Measurements from ENCODE around the gene AQP2.
A peak's percentile ranks its signal among the peaks of the same experiment; 100 is the strongest.

The AQP2 gene

DNA sequence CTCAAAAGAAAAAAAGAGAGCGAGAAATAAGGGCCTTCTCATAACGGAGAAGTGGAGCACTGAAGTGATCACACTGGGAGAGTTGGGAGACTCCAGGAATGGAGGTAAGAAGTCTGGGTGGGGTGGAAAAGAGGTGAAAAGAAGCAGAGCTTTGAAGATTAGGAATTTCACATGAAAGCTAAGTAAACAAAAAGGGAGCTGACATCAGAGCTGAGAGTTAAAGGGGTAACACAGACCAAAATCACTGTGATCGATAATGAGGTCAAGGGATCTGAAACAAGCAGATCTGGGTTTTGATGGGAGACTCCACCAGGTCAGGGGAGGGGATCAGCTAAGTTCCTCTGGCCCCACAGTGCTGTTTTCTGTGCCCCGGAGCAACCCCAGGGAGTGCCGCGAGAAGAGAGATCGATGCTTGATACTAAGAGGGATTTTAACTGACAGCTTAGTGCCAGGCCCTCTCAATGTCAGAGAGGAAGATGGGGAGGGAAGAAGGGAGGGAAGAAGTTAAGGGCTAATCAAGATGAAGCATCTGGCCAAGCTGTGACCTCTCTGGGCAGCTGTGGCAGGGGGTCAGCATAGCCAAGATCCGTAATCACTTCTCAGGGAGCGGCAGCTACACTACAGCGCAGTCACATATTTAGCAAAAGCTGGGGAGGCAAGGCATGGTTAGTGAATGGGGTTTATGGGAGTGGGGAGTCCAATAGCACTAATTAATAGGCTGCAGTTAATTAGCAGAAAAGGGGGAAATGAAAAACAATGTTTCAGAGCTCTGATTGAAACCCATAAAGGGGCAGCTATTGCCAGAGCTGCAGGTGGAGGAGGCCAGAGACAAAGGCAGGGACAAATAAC, 30.2 kb downstream of the AQP2 start:
- TF ChIP-seq GATA2 (IDR thresholded peaks at IDR 0.05; ENCODE audit: low read depth, low read length) (peak; percentile 62), GATA3 (IDR thresholded peaks at IDR 0.05; ENCODE audit: low read depth, low read length) (0 out of 2 replicates have a peak, but pooled peaks have one; percentile 36)

DNA sequence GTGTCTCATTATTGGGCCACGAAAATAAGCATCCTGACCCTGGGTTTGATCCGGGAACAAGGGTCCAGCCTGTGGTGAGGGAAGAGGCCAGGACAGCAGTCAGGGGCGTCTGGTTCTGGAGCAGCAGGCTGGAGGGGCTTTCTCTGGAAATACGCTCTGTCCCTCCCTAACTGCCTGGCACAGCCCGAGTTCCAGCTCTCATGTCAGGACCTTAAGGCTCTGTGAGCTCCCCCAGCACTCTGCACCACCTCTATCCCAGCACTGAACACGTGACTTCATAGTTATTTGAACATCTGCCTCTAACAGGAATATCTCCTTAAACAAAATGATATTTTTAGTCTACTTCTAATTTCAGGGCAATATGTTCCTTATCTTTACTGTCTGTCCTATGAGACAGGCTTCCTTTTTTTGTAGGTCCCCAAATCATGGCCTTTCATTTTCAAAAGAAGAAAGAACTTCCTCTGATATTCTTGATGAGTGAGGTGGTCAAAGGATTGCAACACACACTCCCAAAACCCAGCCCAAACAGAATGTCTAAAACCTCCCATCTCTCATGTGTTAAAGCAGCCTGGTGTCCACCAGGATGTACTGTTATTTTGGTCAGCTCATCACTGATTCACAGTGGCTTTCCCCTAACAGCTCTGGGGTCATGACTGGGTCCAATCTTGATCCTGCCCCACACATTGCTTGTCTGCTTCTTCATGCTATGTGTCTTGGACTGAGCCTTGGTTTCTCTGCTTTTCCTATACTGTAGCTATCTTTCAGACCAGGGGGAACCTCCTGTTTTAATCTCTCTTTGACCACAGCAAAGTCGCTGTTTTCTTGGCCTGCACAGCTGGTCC, 31.9 kb downstream of the AQP2 start:
- TF ChIP-seq GATA3 (IDR thresholded peaks at IDR 0.05; ENCODE audit: low read depth, low read length) (no peak), GATA2 (IDR thresholded peaks at IDR 0.05; ENCODE audit: low read depth, low read length) (no peak)

DNA sequence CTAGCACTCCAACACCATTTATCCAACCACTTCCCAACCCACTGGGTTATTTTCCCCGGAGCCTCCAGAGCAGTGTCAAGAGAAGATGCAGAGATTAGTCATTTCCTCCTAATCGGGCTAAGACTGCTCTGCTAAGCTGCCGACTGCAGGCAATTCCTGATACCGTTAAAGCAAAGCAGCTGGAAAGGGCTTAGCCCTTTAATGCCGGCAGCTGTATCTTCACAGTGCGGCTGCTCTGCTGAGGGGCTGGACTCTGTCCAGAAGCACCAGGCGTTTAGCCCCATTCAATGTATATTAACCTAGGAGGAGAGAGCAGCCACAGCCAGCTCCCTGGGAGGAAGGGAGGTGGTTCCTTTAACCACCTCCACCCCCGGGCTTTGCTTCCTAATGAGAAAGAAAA, 33.4 kb downstream of the AQP2 start:
- TF ChIP-seq GATA3 (IDR thresholded peaks at IDR 0.05; ENCODE audit: low read depth, low read length) (no peak), GATA2 (IDR thresholded peaks at IDR 0.05; ENCODE audit: low read depth, low read length) (peak; percentile 78)

DNA sequence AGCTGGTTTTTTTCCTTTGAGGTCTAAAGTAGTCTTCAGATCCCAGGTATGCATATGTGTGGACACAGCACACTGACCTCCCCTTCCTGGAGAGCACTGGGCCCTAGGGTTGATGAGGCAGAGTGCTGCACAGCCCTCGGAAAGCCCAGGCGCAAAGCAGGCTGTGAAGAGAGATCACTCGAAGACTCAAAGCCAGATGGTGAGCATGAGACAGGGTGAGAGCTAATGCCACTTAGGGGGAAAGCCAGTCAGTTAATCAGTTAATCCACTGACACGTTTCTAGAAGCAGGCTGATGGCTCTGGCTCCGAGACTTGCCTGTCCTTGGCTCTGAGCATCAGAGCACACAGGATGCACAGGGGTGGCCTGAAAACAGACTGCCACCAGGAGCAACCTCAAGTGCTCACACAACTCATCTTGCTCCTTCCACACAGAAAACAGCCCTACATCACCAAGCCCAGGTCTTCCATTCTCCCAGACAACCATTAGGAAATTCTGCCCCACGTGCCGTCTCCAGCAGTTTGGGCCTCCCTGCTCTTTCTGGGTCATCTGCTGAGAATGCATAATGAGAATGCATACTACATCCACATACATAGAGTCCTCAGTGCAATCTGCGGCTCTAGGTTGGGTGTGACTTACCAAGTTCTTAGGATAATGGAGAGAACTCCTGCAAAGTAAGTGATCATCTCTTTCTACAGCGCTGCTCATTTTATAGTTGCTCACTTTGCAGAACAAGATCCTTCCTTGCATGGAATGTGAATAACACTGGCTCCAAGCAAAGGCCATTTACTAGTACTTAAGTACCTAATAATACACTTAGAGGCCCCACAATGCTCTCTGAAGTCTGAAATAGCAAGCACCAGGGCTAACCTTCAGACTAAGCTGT, 34.2 kb downstream of the AQP2 start:
- no peak for TF ChIP-seq GATA2 (IDR thresholded peaks at IDR 0.05; ENCODE audit: low read depth, low read length)
- no peak for TF ChIP-seq GATA3 (IDR thresholded peaks at IDR 0.05; ENCODE audit: low read depth, low read length)

DNA sequence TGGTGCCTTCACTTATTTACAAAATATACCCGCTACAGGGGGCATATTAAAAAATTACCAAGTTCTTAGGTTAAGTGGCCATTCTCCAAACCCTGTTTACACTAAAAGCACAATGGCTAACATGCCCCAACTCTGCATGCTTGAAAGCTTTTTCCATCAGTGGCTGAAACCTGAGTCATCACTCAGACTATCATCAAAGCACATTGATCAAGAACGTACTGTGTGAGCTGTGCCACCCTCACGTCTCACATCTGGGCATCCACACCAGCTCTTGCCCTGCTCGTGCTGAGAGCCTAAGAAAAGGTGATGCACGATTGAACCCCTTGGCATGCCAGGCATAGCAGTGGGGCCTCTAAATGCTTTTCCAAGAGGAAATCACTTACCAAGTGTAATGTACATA, 35.4 kb downstream of the AQP2 start:
- no peak for TF ChIP-seq GATA2 (IDR thresholded peaks at IDR 0.05; ENCODE audit: low read depth, low read length)
- no peak for TF ChIP-seq GATA3 (IDR thresholded peaks at IDR 0.05; ENCODE audit: low read depth, low read length)

DNA sequence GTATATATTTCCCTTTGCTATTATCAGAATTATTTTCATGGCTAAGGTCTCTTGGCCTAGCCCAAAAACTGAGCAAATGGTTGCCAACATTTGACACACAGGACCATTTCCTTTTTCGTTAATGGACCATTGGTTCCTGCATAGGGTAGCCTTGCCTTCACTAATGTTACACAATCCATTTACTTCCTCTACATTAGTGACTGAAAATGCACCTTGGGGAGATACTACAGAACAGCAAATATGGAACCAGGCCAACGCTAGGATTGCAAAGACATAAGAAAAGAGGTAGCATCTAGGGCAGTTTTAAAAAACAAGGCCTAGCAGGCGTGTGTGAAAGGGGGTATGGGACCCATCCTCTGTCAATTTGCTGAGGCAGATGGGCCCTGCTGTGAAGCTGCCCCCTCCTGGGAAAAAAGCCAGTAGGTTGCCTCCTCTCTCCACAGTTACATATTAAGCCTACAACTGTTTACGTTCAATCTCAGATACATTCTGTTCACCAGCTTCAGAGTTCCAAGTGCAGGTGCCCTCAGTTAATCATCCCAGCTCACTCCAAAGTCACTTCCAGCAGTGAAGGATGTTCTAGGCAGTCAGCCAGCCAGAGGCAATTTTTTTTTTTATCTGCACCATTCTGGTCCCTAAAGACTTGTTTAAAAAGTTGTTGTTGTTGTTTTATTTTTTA, 37.2 kb downstream of the AQP2 start:
- TF ChIP-seq GATA3 (IDR thresholded peaks at IDR 0.05; ENCODE audit: low read depth, low read length), result no peak

DNA sequence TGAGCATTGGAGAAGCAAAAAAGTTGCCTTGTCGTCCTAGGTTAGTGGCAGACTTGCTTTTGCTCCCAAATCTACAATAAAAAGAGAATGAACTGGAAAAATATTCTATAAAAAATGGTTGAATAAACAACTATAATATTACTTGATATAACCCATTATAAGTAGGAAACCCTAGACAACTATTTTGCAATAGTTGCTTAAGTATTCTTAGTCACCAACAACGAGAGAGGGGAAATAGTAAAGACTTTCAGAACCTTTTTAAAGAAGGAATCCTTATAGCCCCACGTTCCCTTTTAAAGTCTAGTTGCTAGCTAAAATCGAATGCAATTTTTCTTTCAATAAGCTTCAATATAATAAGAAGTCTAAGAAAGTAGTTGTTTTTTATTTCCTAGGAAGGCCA, 39.7 kb downstream of the AQP2 start:
- TF ChIP-seq GATA2 (IDR thresholded peaks at IDR 0.05; ENCODE audit: low read depth, low read length) (no peak), GATA3 (IDR thresholded peaks at IDR 0.05; ENCODE audit: low read depth, low read length) (no peak)

DNA sequence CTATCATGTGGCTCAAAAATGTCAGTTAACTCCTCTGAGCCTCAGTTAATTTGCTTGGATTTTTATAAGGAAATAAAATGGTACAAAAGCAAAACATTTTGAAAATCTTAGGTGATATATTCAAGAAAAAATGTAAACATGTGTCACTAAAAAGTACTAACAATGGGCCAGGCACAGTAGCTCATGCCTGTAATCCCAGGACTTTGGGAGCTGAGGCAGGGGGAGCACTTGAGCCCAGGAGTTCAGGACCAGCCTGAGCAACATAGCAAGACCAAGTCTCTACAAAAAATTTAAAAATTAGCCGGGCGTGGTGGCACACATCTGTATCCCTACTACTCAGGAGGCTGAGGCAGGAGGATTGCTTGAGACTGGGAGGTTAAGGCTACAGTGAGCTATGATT, 47.9 kb downstream of the AQP2 start:
- TF ChIP-seq GATA2 (IDR thresholded peaks at IDR 0.05; ENCODE audit: low read depth, low read length), result no peak
- no peak for TF ChIP-seq GATA3 (IDR thresholded peaks at IDR 0.05; ENCODE audit: low read depth, low read length)

DNA sequence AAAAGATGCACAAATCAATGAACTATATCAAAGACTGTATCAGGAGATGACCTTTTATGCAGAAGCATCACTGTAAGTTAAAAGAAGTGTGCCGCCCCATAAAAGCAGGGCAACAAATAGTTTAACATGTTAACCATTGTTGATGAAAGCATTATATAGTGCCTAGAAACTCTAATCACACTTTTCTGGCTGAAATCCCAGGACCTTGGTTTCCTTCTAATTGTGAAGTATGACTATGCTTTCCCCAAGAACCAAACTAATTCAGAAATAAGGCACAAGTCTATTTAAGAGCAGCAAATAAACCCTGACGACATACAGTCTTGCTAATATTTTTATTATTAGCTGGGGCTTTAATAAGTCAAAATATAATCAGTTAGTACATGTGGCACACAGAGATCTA, 53.1 kb downstream of the AQP2 start:
- TF ChIP-seq GATA2 (IDR thresholded peaks at IDR 0.05; ENCODE audit: low read depth, low read length) (no peak), GATA3 (IDR thresholded peaks at IDR 0.05; ENCODE audit: low read depth, low read length) (no peak)

DNA sequence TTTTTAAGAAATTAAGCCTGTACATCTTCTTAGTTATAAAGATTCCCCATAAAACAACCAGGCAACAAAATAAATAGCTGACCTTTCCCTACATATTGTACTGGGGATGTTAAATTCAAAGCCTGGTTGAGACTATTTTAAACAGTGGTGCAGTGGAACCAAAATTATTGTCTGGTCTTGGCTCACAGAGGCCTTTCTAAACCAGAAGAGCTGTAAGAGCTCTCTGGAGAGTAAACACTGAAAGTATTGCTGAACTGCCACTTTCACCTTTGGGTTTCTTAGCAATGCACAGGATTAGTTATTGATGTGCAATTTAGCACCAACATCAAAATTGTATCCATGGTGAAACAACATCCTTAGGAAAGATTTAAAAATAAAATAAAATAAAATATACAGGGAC, 54.2 kb downstream of the AQP2 start:
- no peak for TF ChIP-seq GATA3 (IDR thresholded peaks at IDR 0.05; ENCODE audit: low read depth, low read length)
- no peak for TF ChIP-seq GATA2 (IDR thresholded peaks at IDR 0.05; ENCODE audit: low read depth, low read length)

DNA sequence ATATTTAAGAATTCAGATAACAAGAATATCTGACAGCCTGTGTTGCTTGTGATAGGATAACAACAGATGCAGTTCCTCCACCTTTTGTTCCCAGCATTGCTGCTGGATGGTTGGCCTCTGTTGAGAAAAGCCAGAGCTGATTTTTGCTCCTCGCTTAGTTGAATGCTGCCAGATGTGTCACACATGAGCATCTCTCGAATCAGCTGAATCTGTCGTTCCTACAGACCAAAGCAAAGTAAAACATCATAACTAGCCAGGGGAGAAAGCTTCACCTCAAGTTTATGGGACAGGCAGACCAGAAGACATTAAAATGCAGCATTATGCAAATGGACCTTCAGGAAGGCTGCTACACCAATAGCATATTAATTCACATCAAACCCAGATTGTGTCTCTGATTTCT, 54.6 kb downstream of the AQP2 start:
- TF ChIP-seq GATA3 (IDR thresholded peaks at IDR 0.05; ENCODE audit: low read depth, low read length) (no peak), GATA2 (IDR thresholded peaks at IDR 0.05; ENCODE audit: low read depth, low read length) (peak; percentile 56; the same call in 1 of the 2 replicates)

DNA sequence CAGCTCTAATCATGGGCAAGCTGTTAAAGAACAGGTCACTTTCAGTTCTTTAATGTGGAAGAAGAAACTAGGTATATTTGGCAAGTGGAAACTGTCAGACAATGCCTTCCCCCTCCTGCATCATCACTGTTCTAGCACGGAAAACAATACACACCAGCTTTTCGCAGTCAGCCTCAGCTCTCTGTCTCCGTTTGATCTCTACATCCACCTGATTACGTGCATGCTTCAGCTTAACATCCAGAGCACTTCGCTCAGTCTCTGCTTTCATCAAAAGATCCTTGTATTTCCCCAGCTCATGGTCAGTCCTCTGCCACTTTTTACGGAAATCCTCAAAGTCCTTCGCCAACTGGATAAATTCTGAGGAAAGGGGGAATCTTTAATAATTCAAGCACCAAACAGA, 55.7 kb downstream of the AQP2 start:
- TF ChIP-seq GATA3 (IDR thresholded peaks at IDR 0.05; ENCODE audit: low read depth, low read length) (no peak), GATA2 (IDR thresholded peaks at IDR 0.05; ENCODE audit: low read depth, low read length) (no peak)

DNA sequence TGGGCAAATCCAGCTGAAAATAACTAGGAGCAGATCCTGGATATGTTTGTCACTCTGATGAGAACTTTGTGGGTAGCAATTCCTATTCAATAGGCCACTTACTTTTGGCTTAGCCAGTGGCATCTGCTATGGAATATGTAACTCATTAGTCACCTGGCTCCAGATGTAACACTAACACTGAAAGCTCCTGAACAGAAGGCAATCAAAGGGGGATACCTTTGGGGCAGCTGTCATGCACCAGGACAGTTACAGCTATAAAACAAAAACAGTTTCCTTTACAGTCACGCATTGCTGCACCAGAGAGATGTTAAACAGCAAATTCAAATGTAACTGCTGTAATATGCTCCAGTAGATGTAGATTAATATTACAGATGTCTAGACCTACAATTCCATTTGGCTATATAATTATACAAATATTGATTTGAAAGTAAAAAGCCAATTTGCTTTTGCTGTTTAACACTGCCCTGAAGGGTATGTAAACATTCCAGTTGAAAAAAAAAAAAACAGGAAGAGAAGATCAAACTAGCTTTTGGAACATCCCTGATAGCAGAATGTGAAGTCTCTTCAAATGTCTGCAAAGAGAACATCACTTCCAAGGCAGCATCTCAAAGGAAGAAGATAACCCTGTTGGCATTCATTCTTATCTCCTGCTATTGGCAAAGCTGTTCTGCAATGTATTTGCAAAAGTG, 56.4 kb downstream of the AQP2 start:
- TF ChIP-seq GATA3 (IDR thresholded peaks at IDR 0.05; ENCODE audit: low read depth, low read length) (no peak), GATA2 (IDR thresholded peaks at IDR 0.05; ENCODE audit: low read depth, low read length) (no peak)
